ENCODE measurements around the gene MEIS3. TPM values are rescaled to one million over a fixed set of nuclear protein-coding genes. Genes with fewer than 3 reads are reported as not detected.

Gene MEIS3
- polyA plus RNA-seq, 1 of the 3 experiments (the other 2 are of a cell fraction): 69.8 TPM

- ChIA-PET POLR2A (interaction anchor here (0.6 to 1.0 kb wide), 4 partner anchors 9 to 662 kb away, joined by 3 to 5 read pairs (median 3); partner anchors contain the start of genes DHX34 and MEIS3), CTCF (interaction anchor here (0.7 to 3.5 kb wide), 23 partner anchors 9 to 316 kb away, joined by 3 to 30 read pairs (median 4); partner anchors contain the start of gene DHX34)
- Histone ChIP-seq H3K79me2 (ENCODE audit: insufficient read depth) (no peaks in the 10 kb centered on the region), H3K27me3 (ENCODE audit: insufficient read depth) (no peaks in the 10 kb centered on the region), H3F3A (replicated peaks; ENCODE audit: insufficient read depth) (peaks cover 14% of the 10 kb centered on the region), H3K9me2 (no peaks in the 10 kb centered on the region), H2AFZ (ENCODE audit: low read depth) (peak overlapping the region; percentile 77), H3K9me3 (no peaks in the 10 kb centered on the region), H3K36me3 (replicated peaks in 1 of 2; ENCODE audit: control insufficient read depth in 1 of 2, insufficient read depth in 2 of 2, low read length in 1 of 2) (no peaks in the 10 kb centered on the region), H3K9ac (peak overlapping the region; percentile 35; the same call in 1 of the 2 replicates), H3K4me3 (ENCODE audit: low read depth in 2 of 2, low read length in 1 of 2) (peak overlapping the region; percentile 37 to 62), H3K4me2 (peak overlapping the region; percentile 87), H3K27ac (ENCODE audit: low read depth in 2 of 2, low read length in 1 of 2) (peak overlapping the region; percentile 74 to 78), H3K4me1 (ENCODE audit: control insufficient read depth in 1 of 2, insufficient read depth in 2 of 2, low read depth in 1 of 2, low read length in 1 of 2) (peaks cover 4 to 12% of the 10 kb centered on the region in 2 experiments; a peak in 2 of 4 replicates), H4K20me1 (ENCODE audit: insufficient read depth) (no peaks in the 10 kb centered on the region)
- WGBS (ENCODE audit: low lambda C conversion rate): 7% methylated on average over 17 of the region's 17 CpGs
- TF ChIP-seq JUND (IDR thresholded peaks at IDR 0.05) (no peak), PBX3 (IDR thresholded peaks at IDR 0.05) (no peak), EP300 (IDR thresholded peaks at IDR 0.05; ENCODE audit: borderline replicate concordance in 1 of 2, low read depth in 1 of 2, low read length in 1 of 2) (no peak), FOXJ3 (CRISPR knock-in tag; IDR thresholded peaks at IDR 0.05) (no peak), IRF3 (IDR thresholded peaks at IDR 0.05; ENCODE audit: low read depth, low read length) (no peak), MAX (IDR thresholded peaks at IDR 0.05; ENCODE audit: low read depth) (no peak), YY1 (IDR thresholded peaks at IDR 0.05; ENCODE audit: low read depth) (no peak), CHD2 (IDR thresholded peaks at IDR 0.05; ENCODE audit: low read length, partially characterized antibody) (no peak), CTCF (IDR thresholded peaks at IDR 0.05) (peak; percentile 82), EZH2phosphoT487 (IDR thresholded peaks at IDR 0.05; ENCODE audit: borderline replicate concordance, low read depth) (no peak), RAD21 (IDR thresholded peaks at IDR 0.05; ENCODE audit: low read length) (peak; percentile 88), FOXM1 (IDR thresholded peaks at IDR 0.05; ENCODE audit: low read depth) (no peak), NFIC (IDR thresholded peaks at IDR 0.05; ENCODE audit: borderline replicate concordance) (no peak), SMC3 (IDR thresholded peaks at IDR 0.05; ENCODE audit: low read depth, low read length) (peak; percentile 87), RFX5 (IDR thresholded peaks at IDR 0.05; ENCODE audit: low read length) (no peak), GATA2 (CRISPR knock-in tag; IDR thresholded peaks at IDR 0.05) (no peak)
- DNase-seq: peak; percentile 86
Observed at GRCh38 chr19:47427241-47428176, 8.2 kb upstream of the MEIS3 start.

Measured in SK-N-SH (cell line).